Memory B cell (primary cell): Measurements from ENCODE around the gene ZFPM1.
"Not testable (repeated sequence)": the region's sequence is repeated elsewhere in the genome, so short reads cannot be mapped to it uniquely, and the experiment has no call there.

ENCODE experiments used
- ATAC-seq: fragments of 150-1000 bp; cut with Tn5 transposase; 2 replicates; pipeline ENCODE4 v1.10.0; 2021; ENCODE audit warnings: low read depth, mild to moderate bottlenecking, moderate library complexity
- DNase-seq, 2 donors: peaks; one replicate each; pipeline ENCODE4 v3.0.0; 2022; ENCODE audit warnings: low spot score in 2 of 2
- H3K27ac Mint-ChIP-seq: one replicate; pipeline ENCODE4 v1.8.0; 2022; ENCODE audit warnings: mild to moderate bottlenecking, moderate library complexity, mixed read lengths
- H3K27me3 Mint-ChIP-seq: one replicate; pipeline ENCODE4 v1.8.0; 2022; ENCODE audit warnings: mixed read lengths
- H3K36me3 Mint-ChIP-seq: one replicate; pipeline ENCODE4 v1.8.0; 2022; ENCODE audit warnings: mild to moderate bottlenecking, mixed read lengths
- H3K4me1 Mint-ChIP-seq: one replicate; pipeline ENCODE4 v1.8.0; 2022; ENCODE audit warnings: mixed read lengths
- H3K4me3 Mint-ChIP-seq: one replicate; pipeline ENCODE4 v1.8.0; 2022; ENCODE audit warnings: mild to moderate bottlenecking, moderate library complexity, mixed read lengths
- H3K9me3 Mint-ChIP-seq: one replicate; pipeline ENCODE4 v1.8.0; 2022; ENCODE audit warnings: mixed read lengths

The ZFPM1 gene

DNA sequence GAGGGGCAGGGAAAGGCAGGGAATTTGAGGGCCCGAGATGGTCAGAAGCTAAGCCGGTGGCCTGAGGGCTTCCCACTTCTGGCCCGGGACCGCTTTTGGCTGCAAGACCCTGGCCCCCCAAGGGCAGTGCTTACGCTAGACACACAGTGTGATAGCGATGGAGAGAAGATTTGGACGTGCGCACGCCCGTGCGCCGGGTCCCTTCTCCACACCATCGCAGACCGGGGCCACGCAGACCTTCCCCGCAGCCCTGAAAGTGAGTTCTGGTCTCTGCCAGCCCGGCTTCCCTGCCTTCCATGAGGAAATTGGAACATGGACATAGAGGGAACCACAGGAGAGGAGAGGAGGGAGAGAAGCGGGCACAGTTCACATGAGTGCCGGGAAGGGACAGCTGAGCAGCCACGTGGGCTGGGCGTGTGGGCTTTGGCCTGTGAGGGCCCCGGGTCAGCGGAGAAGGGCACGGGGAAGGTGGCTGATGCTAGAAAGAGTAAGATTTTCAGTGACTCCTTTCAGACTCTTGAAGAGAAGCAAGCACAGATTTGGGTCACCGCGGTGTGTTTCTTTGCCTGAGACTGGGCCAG is 23.8 kb downstream of the ZFPM1 start:
- Mint-ChIP-seq H3K27ac (no peak overlapping the region), H3K27me3 (no peaks in the 10 kb centered on the region), H3K9me3 (no peaks in the 10 kb centered on the region), H3K36me3 (no peaks in the 10 kb centered on the region), H3K4me3 (no peak overlapping the region), H3K4me1 (peaks cover 35% of the 10 kb centered on the region)
- DNase-seq (no peak), ATAC-seq (no peak)

DNA sequence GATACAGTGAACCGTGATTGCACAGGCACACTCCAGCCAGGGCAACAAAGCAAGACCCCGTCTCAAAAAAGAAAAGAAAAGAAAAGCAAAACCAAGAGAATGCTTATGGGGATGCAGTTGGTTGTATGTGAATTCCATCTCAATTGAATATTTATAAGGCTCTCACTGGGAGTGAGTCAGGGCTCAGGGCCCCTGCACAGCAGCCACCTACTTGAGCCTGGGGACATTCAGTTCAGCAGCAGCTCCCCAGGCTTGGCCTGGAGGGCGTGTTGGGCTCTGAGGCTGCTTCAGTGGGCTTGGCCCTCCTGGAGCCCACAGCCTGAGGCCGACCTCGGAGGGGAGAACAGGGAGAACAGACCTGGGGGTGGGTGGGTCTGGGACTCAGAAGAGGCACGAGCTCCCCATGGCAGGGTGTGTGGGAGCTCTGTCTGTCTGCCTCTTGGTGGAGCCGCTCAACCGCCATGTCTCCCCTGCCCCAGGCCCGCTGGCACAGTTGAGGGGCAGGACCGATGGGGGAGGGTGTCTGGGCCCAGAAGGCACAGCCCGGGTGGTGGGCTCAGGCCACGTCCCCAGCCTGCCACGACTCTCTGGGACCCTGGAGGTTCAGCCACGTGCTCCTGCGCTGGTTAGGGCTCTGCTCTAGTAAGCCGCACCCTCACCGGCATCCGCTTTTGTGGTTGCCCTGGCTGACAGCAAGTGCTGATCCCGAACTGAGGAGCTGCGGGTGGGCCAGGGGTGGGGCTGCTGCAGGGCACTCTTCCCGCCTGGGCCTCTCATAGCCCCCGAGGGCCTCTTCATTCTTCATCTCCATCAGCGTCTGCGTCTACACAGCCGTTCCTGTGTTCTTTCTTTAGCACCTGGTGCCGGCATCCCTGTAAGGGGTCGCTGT is 24.8 kb downstream of the ZFPM1 start:
- peak; percentile 9 for ATAC-seq
- Mint-ChIP-seq H3K27ac (no peak overlapping the region), H3K4me3 (peak overlapping the region; percentile 53), H3K9me3 (no peaks in the 10 kb centered on the region), H3K36me3 (no peaks in the 10 kb centered on the region), H3K27me3 (no peaks in the 10 kb centered on the region), H3K4me1 (peaks cover 36% of the 10 kb centered on the region)
- DNase-seq: no peak

DNA sequence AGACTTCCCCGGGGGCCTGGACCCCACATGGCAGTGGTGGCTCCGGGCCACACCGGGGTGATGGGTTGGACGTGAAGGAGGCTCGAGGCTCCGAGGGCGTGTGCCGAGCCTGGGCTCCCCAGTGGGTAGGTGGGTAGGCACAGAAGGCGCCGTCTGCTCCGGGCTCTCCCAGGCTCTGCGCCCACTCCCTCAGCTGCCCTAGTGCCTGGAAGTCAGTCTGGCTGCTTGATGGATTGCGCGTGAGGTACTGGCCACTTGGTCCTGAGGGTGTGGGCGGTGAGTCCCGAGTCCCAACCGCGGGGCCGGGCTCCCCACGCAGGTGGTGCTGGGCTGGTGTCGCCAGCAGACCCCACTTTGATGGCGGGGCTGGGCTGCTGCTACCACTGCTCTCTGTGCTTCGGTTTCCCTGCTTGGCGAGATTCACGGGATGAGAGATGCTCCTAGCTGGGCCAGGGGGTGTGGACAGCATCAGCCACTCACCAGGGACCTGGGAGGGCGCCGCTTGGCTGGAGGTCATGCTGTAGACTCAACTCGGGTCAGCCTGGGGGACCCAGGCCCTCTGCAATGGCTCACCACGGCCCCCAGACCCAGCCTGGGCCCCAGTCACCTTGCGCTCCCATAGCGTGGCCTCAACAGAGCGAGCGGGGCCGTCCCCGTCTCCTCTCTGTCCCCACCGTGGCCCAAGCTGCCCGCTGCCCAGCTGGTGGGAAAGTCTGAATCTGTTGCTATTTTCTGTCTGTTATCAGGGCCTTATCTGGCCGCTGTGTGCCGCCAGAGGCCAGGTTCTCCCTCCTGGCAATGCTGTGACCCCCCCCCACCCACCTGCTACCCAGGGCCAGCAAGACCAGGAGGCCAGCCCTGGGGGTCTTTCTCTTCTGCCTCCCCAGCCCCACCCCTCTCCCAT is 26.1 kb downstream of the ZFPM1 start:
- no peaks in the 10 kb centered on the region for H3K9me3 Mint-ChIP-seq
- H3K27me3 Mint-ChIP-seq: no peaks in the 10 kb centered on the region
- H3K4me3 Mint-ChIP-seq: peak overlapping the region; percentile 66
- DNase-seq (peak in 1 of 2 donors; percentile 31), ATAC-seq (peak; percentile 23)
- peaks cover 40% of the 10 kb centered on the region for H3K4me1 Mint-ChIP-seq
- no peaks in the 10 kb centered on the region for H3K36me3 Mint-ChIP-seq
- peak overlapping the region; percentile 84 for H3K27ac Mint-ChIP-seq

DNA sequence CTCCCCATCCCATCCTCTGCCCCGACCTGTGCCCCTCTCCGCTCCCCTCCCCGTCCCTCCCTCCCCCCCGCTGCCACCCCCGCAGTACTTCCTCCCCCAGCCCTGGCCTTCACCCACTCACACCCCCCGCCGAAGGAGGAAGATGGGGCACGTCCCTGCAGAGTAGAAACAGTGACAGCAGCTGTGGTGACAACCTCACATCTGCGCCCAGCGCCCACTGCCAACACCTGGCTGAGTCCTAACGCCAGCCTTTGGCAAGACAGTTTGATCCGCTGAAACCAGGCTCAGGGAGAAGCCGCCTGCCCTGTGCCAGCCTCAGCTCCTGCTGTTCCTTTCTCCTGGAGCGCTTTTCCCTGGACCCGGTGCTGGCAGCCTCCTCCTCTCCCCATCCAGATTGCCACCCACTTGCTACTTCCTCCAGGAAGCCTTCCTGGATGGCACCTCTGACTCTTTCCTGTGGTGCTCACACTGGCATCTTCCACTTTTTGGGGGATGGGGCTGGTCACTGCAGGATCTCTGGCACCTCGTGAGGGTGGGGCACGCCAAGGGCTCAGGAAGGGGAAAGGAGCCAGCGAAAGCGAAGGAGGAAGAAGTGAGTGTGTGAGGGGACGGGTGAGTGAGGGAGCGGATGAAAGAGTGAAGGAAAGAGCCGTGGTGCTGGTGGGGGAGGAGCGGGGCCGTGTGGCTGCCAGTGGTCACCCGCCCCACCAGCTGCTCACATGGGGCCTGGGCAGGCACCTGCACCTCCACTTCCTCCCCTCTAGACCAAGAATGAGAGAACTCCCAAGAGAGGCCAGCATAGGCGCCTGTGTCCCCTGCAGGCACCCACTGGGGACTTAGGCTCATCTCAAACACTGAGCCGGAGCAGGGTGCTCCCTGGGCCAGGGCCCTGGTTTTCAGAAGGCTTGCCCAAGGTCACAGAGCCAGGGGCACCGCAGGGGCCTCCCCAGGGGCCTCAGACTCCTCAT is 27.0 kb downstream of the ZFPM1 start:
- H3K36me3 Mint-ChIP-seq: no peaks in the 10 kb centered on the region
- H3K27ac Mint-ChIP-seq: peak overlapping the region; percentile 84
- H3K4me3 Mint-ChIP-seq: peak overlapping the region; percentile 66
- ATAC-seq (peak; percentile 90), DNase-seq (peak; percentile 67 to 74)
- H3K4me1 Mint-ChIP-seq: peaks cover 40% of the 10 kb centered on the region
- no peaks in the 10 kb centered on the region for H3K9me3 Mint-ChIP-seq
- H3K27me3 Mint-ChIP-seq: no peaks in the 10 kb centered on the region

DNA sequence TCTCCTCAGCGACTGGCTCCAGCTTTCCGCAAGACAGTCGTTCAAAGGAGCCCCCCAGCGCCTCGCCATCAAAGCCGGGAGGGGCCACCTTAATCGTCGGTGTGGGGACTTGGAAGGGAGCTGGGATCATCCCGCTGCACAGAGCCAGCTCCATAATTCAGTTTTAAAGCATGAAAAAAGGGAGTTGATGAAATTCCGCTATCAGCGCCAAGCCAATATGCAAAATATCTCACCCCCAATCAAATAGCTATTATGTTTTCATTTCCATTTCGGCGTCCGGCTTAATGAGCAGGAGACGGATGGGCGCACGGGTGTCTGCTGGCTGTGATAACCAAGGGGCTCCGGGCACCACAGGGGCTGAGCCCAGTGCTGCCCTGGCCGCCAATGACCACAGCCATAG is 27.7 kb downstream of the ZFPM1 start:
- Mint-ChIP-seq H3K27ac (no peak overlapping the region), H3K9me3 (no peaks in the 10 kb centered on the region), H3K27me3 (no peaks in the 10 kb centered on the region), H3K4me1 (peaks cover 40% of the 10 kb centered on the region), H3K4me3 (peak overlapping the region; percentile 17), H3K36me3 (no peaks in the 10 kb centered on the region)
- ATAC-seq (no peak), DNase-seq (no peak)

DNA sequence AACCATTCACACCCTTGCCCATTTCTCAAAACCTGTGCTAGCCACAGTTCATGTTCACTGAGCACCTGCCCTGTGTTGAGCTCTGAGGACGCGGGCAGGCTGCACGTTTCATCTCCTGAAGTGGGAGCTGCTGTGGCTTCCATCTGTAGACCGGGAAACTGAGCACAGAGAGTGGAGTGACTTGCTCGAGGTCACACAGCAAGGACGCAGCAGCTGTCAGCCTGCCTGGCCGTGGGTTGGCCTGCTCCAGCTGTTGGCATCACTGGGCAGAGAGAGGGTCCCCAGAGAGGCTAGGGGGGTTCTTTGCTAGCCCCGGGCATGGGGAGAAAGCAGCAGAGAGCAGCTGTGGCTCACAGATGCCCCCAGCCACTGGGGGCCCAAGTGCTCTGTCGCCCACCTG is 28.8 kb downstream of the ZFPM1 start:
- Mint-ChIP-seq H3K27me3 (no peaks in the 10 kb centered on the region), H3K27ac (peak overlapping the region; percentile 80), H3K9me3 (no peaks in the 10 kb centered on the region), H3K4me3 (peak overlapping the region; percentile 32), H3K4me1 (peaks cover 37% of the 10 kb centered on the region), H3K36me3 (no peaks in the 10 kb centered on the region)
- ATAC-seq (no peak), DNase-seq (no peak)

DNA sequence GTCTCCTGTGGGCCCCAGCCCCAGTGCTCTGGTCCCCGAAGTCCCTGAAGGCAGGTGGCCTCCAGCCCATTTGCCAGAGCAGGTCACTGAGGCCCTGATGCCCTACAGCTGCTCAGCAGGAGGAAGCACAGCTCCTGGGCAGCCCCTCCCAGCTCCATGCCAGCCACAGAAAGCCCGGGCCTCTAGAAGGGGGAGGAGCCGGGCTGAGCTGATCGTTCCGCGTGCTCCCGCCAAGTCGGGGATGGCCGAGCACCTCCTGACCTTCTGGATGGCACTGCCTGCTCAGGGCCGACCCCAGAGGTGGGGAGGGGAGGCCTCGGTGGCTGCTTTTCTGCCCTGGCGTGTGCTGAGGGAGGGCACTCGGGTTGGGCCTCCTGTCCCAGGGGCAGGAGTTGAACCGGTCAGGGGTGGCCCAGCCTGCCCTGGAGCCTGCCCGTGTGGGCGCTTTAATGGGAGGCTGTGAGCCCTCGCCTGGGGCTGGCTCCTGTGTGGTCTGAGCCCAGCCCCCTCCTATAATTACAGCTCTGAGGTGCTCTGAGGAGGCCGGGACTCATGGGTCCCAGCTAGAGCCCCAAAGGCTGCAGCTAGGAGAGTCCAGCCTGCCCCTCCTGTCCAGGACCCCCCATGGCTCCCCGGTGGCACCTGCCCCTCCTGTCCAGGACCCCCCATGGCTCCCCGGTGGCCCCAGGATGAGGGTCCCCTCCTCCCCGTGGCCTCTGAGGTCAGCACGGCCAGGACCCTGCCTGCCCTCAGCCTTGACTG is 29.7 kb downstream of the ZFPM1 start:
- H3K4me1 Mint-ChIP-seq: peaks cover 30% of the 10 kb centered on the region
- peak overlapping the region; percentile 83 for H3K27ac Mint-ChIP-seq
- DNase-seq (peak in 1 of 2 donors; percentile 38), ATAC-seq (no peak)
- H3K9me3 Mint-ChIP-seq: no peaks in the 10 kb centered on the region
- H3K36me3 Mint-ChIP-seq: no peaks in the 10 kb centered on the region
- H3K27me3 Mint-ChIP-seq: no peaks in the 10 kb centered on the region
- no peak overlapping the region for H3K4me3 Mint-ChIP-seq

DNA sequence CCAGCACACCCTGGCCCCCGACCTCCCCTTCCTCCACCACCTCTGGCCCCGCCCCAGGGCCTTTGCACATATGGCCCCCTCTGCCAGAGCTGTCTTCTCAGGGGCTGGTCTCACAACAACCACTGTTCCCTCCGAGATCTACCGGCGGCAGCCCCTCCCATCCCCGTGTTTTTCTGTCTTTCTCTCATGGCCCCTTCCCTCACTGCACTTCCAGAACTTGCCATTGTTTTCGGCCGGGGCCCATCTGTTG is 30.2 kb downstream of the ZFPM1 start:
- Mint-ChIP-seq H3K36me3 (no peaks in the 10 kb centered on the region), H3K4me1 (peaks cover 26% of the 10 kb centered on the region), H3K27me3 (no peaks in the 10 kb centered on the region), H3K9me3 (no peaks in the 10 kb centered on the region), H3K4me3 (no peak overlapping the region), H3K27ac (peak overlapping the region; percentile 83)
- DNase-seq (no peak), ATAC-seq (no peak)

DNA sequence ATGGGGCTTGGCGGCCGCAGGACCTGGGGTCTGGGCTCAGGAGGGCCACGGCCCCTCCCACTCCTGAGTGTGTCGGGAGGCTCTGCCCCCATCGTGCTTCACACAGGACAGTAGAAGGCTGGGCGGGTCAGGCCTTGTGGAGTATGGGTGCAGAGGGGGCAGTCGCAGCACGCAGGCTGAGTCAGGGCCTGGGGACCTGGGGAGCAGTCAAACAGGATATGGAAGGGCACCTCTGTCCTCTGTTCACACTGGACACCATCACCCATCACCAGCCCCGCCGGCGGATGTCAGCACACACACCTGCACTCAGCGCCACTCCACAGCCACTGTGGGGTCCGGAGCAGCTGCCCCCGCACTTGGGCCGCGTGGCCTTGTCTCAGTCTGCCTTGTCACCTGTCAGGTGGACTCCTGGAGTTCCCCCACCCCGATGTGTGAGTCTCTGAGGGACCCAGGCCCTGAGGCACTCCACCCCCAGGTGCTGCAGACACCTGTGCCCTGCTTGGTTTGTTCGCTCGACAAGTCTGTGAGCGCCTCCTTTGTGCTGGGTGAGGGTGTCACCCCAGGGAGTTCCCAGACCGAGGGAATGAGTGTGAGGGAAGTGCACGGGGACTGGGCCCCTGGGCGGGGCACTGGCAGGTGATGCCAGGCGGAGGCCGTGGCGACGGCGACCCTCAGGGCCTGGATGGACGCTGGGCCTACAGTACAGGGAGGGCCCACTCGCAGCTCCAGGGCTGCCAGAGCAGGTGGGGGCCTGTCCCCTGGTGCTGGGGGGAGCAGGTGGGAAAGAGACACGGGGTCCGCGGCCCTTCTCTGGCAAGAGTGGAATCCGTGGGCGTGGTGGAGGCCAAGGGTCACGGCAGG is 31.7 kb downstream of the ZFPM1 start:
- H3K36me3 Mint-ChIP-seq: no peaks in the 10 kb centered on the region
- ATAC-seq (no peak), DNase-seq (no peak)
- no peak overlapping the region for H3K27ac Mint-ChIP-seq
- no peak overlapping the region for H3K4me3 Mint-ChIP-seq
- H3K27me3 Mint-ChIP-seq: no peaks in the 10 kb centered on the region
- H3K4me1 Mint-ChIP-seq: peaks cover 17% of the 10 kb centered on the region
- H3K9me3 Mint-ChIP-seq: no peaks in the 10 kb centered on the region

DNA sequence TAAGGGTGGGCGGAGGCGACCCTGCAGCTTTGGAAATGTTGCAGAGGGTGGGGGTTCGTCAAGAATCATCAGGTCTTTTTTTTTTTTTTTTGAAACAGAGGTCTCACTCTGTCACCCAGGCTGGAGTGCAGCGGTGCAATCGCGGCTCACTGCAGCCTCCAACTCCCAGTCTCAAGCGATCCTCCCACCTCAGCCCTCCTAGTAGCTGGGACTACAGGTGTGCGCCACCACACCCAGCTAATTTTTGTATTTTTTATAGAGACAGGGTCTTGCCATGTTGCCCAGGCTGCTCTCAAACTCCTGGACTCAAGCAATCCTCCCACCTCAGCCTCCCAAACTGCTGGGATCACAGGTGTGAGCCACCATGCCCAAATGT is 32.3 kb downstream of the ZFPM1 start:
- not testable (repeated sequence) for H3K36me3 Mint-ChIP-seq, H3K27me3 Mint-ChIP-seq, H3K9me3 Mint-ChIP-seq, DNase-seq, H3K4me3 Mint-ChIP-seq, ATAC-seq, H3K27ac Mint-ChIP-seq
- peaks cover 11% of the 10 kb centered on the region for H3K4me1 Mint-ChIP-seq

DNA sequence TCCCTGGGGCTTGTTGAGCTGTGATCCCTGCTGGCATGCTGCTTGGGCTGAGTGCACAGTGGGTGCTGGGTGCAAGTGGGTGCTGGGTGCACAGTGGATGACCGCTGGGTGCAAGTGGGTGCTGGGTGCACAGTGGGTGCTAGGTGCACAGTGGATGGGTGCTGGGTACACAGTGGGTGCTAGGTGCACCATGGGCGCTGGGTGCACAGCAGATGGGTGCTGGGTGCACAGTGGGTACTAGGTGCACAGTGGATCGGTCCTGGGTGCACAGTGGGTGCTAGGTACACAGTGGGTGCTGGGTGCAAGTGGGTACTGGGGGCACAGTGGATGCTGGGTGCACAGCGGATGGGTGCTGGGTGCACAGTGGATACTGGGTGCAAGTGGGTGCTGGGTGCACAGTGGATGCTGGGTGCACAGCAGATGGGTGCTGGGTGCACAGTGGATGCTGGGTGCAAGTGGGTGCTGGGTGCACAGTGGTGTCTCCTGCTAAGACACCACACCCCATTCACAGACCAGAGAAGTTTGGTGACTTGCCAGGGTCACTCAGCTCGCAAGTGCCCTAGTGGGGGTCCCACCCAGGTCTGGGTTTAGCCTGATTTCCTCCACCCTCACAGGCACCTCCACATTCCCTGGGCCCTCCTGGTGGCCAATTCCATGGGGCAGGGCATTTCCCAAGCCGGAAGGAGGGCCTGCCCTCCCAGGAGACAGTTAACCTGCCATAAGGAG is 33.5 kb downstream of the ZFPM1 start:
- H3K4me3 Mint-ChIP-seq: no peak overlapping the region
- no peak for ATAC-seq

DNA sequence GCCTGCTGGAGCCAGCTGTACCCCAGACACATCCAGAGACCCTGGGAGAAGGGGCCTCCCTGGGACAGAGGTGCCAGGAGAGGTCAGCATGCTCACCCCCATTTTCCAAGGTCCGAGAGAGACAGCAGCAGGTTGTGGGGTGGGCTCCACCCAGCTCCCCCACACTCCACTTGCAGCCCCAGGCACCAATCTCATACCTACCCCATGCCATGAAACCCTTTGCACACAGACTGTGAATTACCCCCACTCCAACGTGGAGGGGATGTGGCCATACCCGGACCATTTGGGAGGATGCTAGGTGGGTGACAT is 34.0 kb downstream of the ZFPM1 start:
- Mint-ChIP-seq H3K27ac (no peak overlapping the region), H3K27me3 (no peaks in the 10 kb centered on the region), H3K9me3 (no peaks in the 10 kb centered on the region), H3K4me1 (peaks cover 7% of the 10 kb centered on the region), H3K36me3 (peaks cover 3% of the 10 kb centered on the region), H3K4me3 (no peak overlapping the region)
- no peak for ATAC-seq
- DNase-seq: no peak

More for the DNA sequence above, 33.5 kb downstream of the ZFPM1 start:
- Mint-ChIP-seq H3K27me3 (no peaks in the 10 kb centered on the region), H3K4me1 (peaks cover 8% of the 10 kb centered on the region), H3K36me3 (no peaks in the 10 kb centered on the region), H3K27ac (no peak overlapping the region), H3K9me3 (no peaks in the 10 kb centered on the region)
- no peak for DNase-seq
